ENCODE results near the gene CCDC92B.

GRCh38 chr17:2683912-2684311 is 65.5 kb downstream of the CCDC92B start:
- TF ChIP-seq POLR2A (IDR thresholded peaks at IDR 0.05) (no peak), CTCF (IDR thresholded peaks at IDR 0.05) (no peak)

Measured in esophagus squamous epithelium (tissue), 4 donors.